Natural killer cell (primary cell): ENCODE results near the gene NPM1. TPM values are rescaled to one million over a fixed set of nuclear protein-coding genes. Genes with fewer than 3 reads are reported as not detected.
A peak's percentile ranks its signal among the peaks of the same experiment; 100 is the strongest.

Experiments used
- ATAC-seq, 3 donors: fragments of 150-1000 bp in 2 of 3; fragments of 200-7000 bp in 1 of 3; cut with Tn5 transposase; 1 replicate in 1 of 3; 2 replicates in 2 of 3; pipeline ENCODE4 v1.10.0; 2021; ENCODE audit warnings: mild to moderate bottlenecking in 2 of 3, moderate library complexity in 2 of 3
- DNase-seq, 2 donors: peaks; one replicate each; pipeline versions ENCODE4 v3.0.0 to v3.0.0-alpha.2; 2013 to 2021; ENCODE audit warnings: mixed read lengths in 1 of 2
- H3K27ac ChIP-seq: one replicate; pipeline ENCODE4 v1.5.1; 2013; ENCODE audit warnings: mild to moderate bottlenecking, low read length
- H3K27me3 ChIP-seq: one replicate; pipeline ENCODE4 v1.6.1; 2013; ENCODE audit warnings: low read length; ENCODE audit not compliant: control insufficient read depth, insufficient read depth
- H3K36me3 ChIP-seq: one replicate; pipeline ENCODE4 v1.6.1; 2013; ENCODE audit warnings: low read length; ENCODE audit not compliant: control insufficient read depth, insufficient read depth
- H3K4me1 ChIP-seq: one replicate; pipeline ENCODE4 v1.6.1; 2013; ENCODE audit warnings: low read length; ENCODE audit not compliant: control insufficient read depth, insufficient read depth
- H3K4me3 ChIP-seq: one replicate; pipeline ENCODE4 v1.5.1; 2013; ENCODE audit warnings: low read length
- H3K9me3 ChIP-seq: one replicate; pipeline ENCODE4 v1.6.1; 2013; ENCODE audit warnings: low read length; ENCODE audit not compliant: control insufficient read depth, insufficient read depth
- H3K27ac Mint-ChIP-seq, 2 donors: one replicate each; pipeline ENCODE4 v1.8.0; 2022; ENCODE audit warnings: mild to moderate bottlenecking in 2 of 2, mixed read lengths in 2 of 2, moderate library complexity in 1 of 2
- H3K27me3 Mint-ChIP-seq, 2 donors: one replicate each; pipeline ENCODE4 v1.8.0; 2022; ENCODE audit warnings: low read depth in 2 of 2, mixed read lengths in 2 of 2
- H3K36me3 Mint-ChIP-seq: one replicate; pipeline ENCODE4 v1.8.0; 2022; ENCODE audit warnings: mixed read lengths
- H3K4me1 Mint-ChIP-seq, 2 donors: one replicate each; pipeline ENCODE4 v1.8.0; 2022; ENCODE audit warnings: mixed read lengths in 2 of 2
- H3K4me3 Mint-ChIP-seq: one replicate; pipeline ENCODE4 v1.8.0; 2022; ENCODE audit warnings: mild to moderate bottlenecking, moderate library complexity, mixed read lengths
- H3K9me3 Mint-ChIP-seq, 2 donors: one replicate each; pipeline ENCODE4 v1.8.0; 2022; ENCODE audit warnings: mixed read lengths in 2 of 2
- WGBS: methylation state at CpG from one replicate; pipeline ENCODE4 v1.1.7; 2013; ENCODE audit warnings: missing lambda C conversion rate; ENCODE audit not compliant: insufficient coverage; 5-methylcytosine and 5-hydroxymethylcytosine counted together
- intact Hi-C: fragments of 100-400 bp; cut with micrococcal nuclease; formaldehyde crosslinking; loops from one replicate; pipeline ENCODE4 v1.14.2; 2022
- total RNA-seq, 4 donors: library from RNA; stranded (reverse); fragments of 120-200 nt in 1 of 4; gene quantifications; one replicate each; pipeline versions ENCODE4 v1.2.3 to v1.2.4, GENCODE V29; 2013 to 2022
- TF ChIP-seq, protein P1 (sequence below): fragments of 200-600 bp; IDR thresholded peaks from one replicate; pipeline ENCODE4 v1.8.0; 2022; ENCODE audit warnings: antibody characterized with exemption

The NPM1 gene
- total RNA-seq, 3 donors from 2014 or later (not counting 1 experiment from before 2014, with no cell fraction given) = 440 to 554 (median 454) TPM

DNA sequence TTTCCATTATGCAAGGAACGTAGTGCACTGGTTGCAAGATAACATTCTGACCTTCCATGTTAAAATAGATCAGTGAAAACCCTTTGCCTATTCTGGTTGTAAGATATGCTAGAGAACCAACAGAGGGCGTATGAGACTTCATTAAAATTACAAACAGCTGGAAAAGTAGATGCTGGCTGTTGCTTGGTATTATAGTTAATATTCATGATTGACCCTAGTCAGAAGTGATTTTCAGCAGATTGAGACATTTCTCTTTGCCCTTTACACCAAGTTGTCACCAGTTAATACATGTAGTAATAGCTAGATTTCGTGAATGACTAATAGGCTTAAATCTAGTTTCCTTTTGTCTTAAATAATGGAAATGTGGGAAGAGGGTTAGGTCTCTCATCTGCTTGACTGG lies 18.0 kb downstream of the NPM1 start:
- Histone ChIP-seq H3K27ac (no peak overlapping the region), H3K4me3 (no peak overlapping the region), H3K9me3 (no peaks in the 10 kb centered on the region), H3K4me1 (no peaks in the 10 kb centered on the region), H3K36me3 (peaks cover 64% of the 10 kb centered on the region), H3K27me3 (no peaks in the 10 kb centered on the region)
- Mint-ChIP-seq H3K36me3 (peaks cover 34% of the 10 kb centered on the region), H3K27me3 (no peaks in the 10 kb centered on the region), H3K9me3 (no peaks in the 10 kb centered on the region), H3K4me3 (no peak overlapping the region), H3K27ac (peak overlapping the region in 1 of 2 donors; percentile 62), H3K4me1 (peaks cover 31 to 34% of the 10 kb centered on the region in 2 donors)
- WGBS = 85% methylated on average over 3 of the region's 3 CpGs
- DNase-seq (no peak), ATAC-seq (no peak)
- TF ChIP-seq, protein P1, sequence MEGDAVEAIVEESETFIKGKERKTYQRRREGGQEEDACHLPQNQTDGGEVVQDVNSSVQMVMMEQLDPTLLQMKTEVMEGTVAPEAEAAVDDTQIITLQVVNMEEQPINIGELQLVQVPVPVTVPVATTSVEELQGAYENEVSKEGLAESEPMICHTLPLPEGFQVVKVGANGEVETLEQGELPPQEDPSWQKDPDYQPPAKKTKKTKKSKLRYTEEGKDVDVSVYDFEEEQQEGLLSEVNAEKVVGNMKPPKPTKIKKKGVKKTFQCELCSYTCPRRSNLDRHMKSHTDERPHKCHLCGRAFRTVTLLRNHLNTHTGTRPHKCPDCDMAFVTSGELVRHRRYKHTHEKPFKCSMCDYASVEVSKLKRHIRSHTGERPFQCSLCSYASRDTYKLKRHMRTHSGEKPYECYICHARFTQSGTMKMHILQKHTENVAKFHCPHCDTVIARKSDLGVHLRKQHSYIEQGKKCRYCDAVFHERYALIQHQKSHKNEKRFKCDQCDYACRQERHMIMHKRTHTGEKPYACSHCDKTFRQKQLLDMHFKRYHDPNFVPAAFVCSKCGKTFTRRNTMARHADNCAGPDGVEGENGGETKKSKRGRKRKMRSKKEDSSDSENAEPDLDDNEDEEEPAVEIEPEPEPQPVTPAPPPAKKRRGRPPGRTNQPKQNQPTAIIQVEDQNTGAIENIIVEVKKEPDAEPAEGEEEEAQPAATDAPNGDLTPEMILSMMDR = no peak
- intact Hi-C loops = no loop called here

DNA sequence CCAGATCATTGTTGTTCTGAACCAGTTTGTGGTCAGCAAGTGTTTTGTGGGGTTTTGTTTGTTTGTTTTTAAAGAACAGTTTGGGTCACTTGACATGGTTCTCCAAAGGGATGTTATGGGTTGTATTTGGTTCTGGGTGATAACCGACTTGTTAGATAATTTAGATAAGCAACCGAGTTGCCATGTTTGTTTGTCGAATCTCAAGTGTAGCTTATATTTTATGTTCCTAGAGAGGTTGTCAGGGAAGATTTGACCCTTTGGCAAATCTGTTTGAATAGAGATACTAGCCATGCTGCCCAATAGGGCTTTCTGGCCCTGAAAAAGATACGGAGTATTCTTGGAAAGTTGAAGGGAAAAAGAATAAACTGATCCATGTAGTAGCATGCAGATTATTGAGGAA lies 19.6 kb downstream of the NPM1 start:
- Mint-ChIP-seq H3K4me1 (peaks cover 31 to 34% of the 10 kb centered on the region in 2 donors), H3K9me3 (no peaks in the 10 kb centered on the region), H3K27ac (peak overlapping the region in 1 of 2 donors; percentile 1), H3K4me3 (no peak overlapping the region), H3K36me3 (peaks cover 41% of the 10 kb centered on the region), H3K27me3 (no peaks in the 10 kb centered on the region)
- Histone ChIP-seq H3K36me3 (peaks cover 64% of the 10 kb centered on the region), H3K27me3 (no peaks in the 10 kb centered on the region), H3K4me1 (no peaks in the 10 kb centered on the region), H3K4me3 (no peak overlapping the region), H3K27ac (no peak overlapping the region), H3K9me3 (no peaks in the 10 kb centered on the region)
- DNase-seq = no peak
- intact Hi-C loops = no loop called here
- 82% methylated on average over 4 of the region's 4 CpGs for whole genome bisulfite sequencing
- no peak for ATAC-seq
- TF ChIP-seq, protein P1 = no peak

DNA sequence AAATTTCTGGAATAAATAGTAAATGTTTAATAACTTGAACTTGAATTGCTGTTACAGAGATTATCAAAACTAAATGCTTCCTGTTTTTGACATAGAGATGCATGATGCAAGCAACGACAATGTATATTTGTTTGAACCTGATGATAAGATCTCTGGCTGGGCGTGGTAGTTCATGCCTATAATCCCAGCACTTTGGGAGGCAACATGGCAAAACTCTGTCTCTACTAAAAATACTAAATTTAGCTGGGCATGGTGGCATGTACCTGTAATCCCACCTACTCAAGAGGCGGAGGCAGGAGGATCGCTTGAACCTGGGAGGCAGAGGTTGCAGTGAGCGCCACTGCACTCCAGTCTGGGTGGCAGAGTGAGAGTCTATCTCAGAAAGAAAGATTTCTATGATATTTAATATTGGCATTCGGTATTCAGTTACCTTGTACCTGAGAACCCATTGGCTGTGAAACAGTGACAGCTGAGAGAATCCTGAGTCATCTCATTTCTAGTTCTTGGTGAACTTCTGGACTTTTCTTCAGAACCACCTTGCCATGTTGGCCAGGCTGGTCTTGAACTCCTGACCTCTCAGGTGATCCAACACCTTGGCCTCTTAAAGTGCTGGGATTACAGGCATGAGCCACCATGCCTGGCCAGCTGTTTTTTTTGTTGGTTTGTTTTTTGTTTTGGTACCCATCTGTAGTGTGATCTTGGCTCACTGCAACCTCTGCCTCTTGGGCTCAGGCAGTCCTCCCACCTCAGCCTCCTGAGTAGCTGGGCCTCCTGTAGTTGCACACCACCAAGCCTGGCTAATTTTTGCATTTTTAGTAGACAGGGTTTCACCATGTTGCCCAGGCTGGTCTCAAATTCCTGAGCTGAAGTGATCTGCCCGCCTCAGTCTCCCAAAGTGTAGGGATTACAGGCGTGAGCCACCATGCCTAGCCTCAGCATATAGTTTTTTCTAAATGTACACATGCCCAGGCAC lies 21.8 kb downstream of the NPM1 start:
- ATAC-seq = no peak
- H3K36me3 Mint-ChIP-seq = peaks cover 52% of the 10 kb centered on the region
- intact Hi-C loops = no loop called here
- H3K36me3 ChIP-seq = peaks cover 77% of the 10 kb centered on the region
- no peaks in the 10 kb centered on the region for H3K4me1 ChIP-seq
- no peak overlapping the region for H3K27ac ChIP-seq
- no peak overlapping the region for H3K27ac Mint-ChIP-seq
- no peak overlapping the region for H3K4me3 ChIP-seq
- H3K9me3 Mint-ChIP-seq = no peaks in the 10 kb centered on the region
- no peaks in the 10 kb centered on the region for H3K27me3 ChIP-seq
- TF ChIP-seq, protein P1 = no peak
- 87% methylated on average over 8 of the region's 8 CpGs for WGBS
- no peak for DNase-seq
- peaks cover 31 to 34% of the 10 kb centered on the region in 2 donors for H3K4me1 Mint-ChIP-seq
- no peak overlapping the region for H3K4me3 Mint-ChIP-seq
- no peaks in the 10 kb centered on the region for H3K27me3 Mint-ChIP-seq
- H3K9me3 ChIP-seq = no peaks in the 10 kb centered on the region
